Omental fat pad (tissue), 4 donors: ENCODE measurements around the gene METTL16. TPM values are rescaled to one million over a fixed set of nuclear protein-coding genes. Genes with fewer than 3 reads are reported as not detected.
"Not testable (repeated sequence)": the region's sequence is repeated elsewhere in the genome, so short reads cannot be mapped to it uniquely, and the experiment has no call there.

Source experiments
- ATAC-seq: fragments of 150-250 bp; one replicate; pipeline ENCODE4 v1.9.1; 2016; ENCODE audit warnings: mild to moderate bottlenecking, moderate library complexity; ENCODE audit not compliant: low FRiP score
- DNase-seq: peaks from one replicate; pipeline ENCODE4 v3.0.0-alpha.2; 2019; ENCODE audit warnings: low spot score
- total RNA-seq, 4 donors: library from RNA; depleted of rRNA; stranded (reverse); fragments of >200 nt; gene quantifications; one replicate each; pipeline ENCODE4 v1.1.0, GENCODE V29; 2016
- TF ChIP-seq, protein P1 (sequence below), 3 donors: fragments of 450-650 bp; IDR thresholded peaks; one replicate each; pipeline ENCODE4 v1.5.1; 2016 to 2017; ENCODE audit warnings: antibody characterized with exemption in 3 of 3, mild to moderate bottlenecking in 3 of 3, moderate library complexity in 2 of 3

The METTL16 gene
- total RNA-seq, 4 donors from 2014 or later, result 12.6 to 45.1 (median 19.1) TPM

DNA sequence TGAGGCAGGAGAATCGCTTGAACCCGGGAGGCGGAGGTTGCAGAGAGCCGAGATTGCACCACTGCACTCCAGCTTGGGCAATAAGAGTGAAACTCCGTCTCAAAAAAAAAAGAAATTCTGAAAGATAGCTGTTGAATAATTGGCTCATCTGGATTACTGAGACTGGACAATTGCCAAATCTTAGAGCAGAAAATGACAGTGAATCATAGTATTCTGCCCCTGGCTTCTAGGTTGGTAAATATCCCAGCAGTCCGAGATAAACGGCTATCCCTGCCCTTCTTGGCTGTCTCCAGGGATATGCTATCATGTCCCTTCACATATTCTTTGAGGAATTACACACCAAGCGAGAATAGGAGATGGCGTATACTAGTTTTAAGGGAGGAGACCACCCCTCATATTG lies 35.5 kb upstream of the METTL16 start:
- TF ChIP-seq, protein P1, sequence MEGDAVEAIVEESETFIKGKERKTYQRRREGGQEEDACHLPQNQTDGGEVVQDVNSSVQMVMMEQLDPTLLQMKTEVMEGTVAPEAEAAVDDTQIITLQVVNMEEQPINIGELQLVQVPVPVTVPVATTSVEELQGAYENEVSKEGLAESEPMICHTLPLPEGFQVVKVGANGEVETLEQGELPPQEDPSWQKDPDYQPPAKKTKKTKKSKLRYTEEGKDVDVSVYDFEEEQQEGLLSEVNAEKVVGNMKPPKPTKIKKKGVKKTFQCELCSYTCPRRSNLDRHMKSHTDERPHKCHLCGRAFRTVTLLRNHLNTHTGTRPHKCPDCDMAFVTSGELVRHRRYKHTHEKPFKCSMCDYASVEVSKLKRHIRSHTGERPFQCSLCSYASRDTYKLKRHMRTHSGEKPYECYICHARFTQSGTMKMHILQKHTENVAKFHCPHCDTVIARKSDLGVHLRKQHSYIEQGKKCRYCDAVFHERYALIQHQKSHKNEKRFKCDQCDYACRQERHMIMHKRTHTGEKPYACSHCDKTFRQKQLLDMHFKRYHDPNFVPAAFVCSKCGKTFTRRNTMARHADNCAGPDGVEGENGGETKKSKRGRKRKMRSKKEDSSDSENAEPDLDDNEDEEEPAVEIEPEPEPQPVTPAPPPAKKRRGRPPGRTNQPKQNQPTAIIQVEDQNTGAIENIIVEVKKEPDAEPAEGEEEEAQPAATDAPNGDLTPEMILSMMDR (IDR thresholded peaks at IDR 0.05), result no peak
- ATAC-seq, result peak; percentile 66
- no peak for DNase-seq

DNA sequence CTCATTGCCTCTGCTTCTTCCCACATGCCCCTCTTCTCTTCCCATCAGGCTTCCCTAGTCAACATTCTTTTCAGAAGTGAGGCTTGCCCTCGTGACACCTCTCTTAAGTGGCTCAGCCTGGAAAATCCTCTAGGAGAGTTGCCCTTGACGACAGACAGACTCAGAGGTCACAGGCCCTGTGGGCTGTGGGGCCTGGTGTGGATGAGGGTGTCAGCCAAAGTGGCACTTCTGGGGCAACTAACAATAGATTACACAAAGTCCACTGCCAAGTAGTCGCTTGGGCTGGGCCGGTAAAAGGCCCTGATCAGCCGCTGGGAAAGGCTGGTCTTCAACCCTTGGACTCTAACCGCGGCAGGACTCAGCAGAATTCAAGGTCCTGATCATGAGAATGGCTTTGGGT lies 33.7 kb upstream of the METTL16 start:
- TF ChIP-seq, protein P1 (IDR thresholded peaks at IDR 0.05), result no peak
- ATAC-seq (no peak), DNase-seq (no peak)

DNA sequence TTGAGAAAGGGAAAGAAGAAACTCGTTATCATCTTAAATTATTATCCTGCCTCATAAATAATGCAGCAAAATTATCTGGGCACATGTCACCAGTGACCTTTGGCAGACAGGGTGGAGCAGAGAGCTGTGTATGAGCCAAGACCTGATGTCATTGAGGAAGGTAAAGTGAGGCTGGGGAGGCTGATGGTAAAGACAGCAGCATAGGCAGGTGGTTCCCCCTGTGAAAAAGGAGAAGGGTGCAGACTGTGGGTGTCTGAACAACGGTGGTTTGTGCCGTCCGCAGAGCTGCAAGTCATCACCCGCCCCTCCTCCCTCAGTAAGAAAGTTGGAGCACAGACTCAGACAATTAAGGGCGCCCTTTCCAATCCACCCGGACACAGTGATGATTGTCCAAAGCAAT lies 30.8 kb upstream of the METTL16 start:
- TF ChIP-seq, protein P1 (IDR thresholded peaks at IDR 0.05), result no peak
- no peak for ATAC-seq
- no peak for DNase-seq

DNA sequence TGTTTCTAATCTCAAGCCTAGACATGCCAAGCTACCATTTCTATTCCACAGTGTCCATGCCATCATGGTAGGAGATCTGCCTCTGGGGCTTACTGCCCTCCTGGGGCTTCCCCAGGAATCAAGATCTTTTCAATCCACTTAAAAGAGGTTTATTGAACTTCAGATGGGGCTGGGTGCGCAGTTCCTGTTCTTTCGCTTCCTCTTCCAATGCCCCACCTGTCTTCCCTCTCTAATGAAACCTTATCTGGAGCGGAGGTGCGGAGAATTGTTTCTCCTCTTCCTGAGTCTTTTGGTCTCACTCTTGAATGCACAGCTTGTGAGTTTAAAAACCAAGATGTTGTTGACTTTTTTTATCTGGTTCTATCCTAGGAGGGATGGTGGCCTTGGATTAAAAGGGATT lies 30.4 kb upstream of the METTL16 start:
- ATAC-seq, result no peak

DNA sequence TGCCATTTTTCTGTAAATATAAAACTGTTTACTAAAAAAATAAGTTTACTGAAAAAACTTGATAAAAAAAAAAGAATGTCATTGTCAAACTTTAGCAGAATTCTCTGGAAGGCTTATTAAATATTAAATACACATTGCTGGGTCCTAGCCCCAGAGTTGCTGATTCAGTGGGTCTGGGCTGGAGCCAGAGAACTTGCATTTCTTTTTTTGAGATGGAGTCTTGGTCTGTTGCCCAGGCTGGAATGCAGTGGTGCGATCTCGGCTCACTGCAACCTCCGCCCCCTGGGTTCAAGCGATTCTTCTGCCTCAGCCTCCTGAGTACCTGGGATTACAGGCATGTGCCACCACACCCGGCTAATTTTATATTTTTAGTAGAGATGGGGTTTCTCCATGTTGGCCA lies 25.9 kb upstream of the METTL16 start:
- not testable (repeated sequence) for ATAC-seq, DNase-seq

More for the DNA sequence above, 30.4 kb upstream of the METTL16 start:
- TF ChIP-seq, protein P1 (IDR thresholded peaks at IDR 0.05), result no peak
- DNase-seq, result no peak

DNA sequence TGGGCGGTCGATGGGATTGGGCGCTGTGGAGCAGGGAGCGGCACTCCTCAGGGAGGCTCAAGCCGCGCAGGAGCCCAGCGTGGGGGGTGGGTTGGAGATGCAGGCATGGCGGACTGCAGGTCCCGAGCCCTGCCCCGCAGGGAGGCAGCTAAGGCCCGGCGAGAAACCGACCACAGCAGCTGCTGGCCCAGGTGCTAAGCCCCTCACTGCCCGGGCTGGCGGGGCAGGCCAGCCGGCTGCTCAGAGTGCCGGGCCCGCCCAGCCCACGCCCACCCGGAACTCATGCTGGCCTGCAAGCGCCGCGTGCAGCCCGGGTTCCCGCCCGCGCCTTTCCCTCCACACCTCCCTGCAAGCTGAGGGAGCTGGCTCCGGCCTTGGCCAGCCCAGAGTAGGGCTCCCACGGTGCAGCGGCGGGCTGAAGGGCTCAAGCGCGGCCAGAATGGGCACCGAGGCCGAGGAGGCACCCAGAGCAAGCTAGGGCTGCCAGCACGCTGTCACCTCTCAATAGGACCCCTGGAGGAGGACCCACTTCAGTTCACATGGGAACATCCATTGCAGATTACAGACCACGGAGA lies 20.5 kb upstream of the METTL16 start:
- no peak for ATAC-seq
- TF ChIP-seq, protein P1 (IDR thresholded peaks at IDR 0.05), result no peak
- DNase-seq, result no peak

DNA sequence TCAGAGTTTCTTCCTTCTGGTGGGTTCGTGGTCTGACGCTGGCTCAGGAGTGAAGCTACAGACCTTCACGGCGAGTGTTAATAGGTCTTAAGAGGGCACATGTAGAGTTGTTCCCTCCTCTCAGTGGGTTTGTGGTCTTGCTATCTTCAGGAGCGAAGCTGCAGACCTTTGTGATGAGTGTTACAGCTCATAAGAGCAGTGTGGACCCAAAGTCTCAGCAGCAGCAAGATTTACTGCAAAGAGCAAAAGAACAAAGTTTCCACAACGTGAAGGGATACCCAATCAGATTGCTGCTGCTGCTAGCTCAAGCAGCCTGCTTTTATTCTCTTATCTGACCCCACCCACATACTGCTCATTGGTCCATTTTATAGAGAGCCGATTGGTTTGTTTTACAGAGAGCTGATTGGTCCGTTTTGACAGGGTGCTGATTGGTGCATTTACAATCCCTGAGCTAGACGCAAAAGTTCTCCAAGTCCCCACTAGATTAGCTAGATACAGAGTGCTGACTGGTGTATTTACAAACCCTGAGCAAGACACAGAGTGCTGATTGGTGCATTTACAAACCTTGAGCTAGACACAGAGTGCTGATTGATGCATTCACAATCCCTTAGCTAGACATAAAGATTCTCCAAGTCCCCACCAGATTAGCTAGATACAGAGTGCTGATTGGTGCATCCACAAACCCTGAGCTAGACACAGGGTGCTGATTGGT lies 19.7 kb upstream of the METTL16 start:
- DNase-seq, ATAC-seq: not testable (repeated sequence)

DNA sequence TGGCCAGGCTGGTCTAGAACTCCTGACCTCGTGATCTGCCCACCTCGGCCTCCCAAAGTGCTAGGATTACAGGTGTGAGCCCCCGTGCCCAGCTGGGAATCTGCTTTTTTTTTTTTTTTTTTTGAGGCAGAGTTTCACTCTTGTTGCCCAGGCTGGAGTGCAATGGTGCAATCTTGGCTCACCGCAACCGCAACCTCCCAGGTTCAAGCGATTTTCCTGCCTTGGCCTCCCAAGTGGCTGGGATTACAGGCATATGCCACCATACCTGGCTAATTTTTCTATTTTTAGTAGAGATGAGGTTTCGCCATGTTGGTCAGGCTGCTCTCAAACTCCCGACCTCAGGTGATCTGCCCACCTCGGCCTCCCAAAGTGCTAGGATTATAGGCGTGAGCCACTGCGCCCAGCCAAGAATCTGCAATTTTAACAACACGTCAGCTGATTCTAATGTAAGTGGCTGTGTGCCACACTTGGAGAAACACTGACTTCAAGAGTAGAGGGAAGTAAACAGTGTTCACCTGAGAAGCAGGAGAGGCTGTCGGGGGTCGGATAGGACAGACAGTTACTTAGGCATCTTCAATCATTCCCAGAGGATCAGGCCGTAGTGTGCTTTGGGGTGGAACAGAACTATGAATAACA lies 10.2 kb upstream of the METTL16 start:
- not testable (repeated sequence) for DNase-seq, ATAC-seq
